Adipocyte (in vitro differentiated cells): ENCODE data around the gene NECTIN3.

Experiments used
- DNase-seq: peaks from one replicate; pipeline ENCODE4 v3.0.0-alpha.2; 2015; ENCODE audit warnings: low read depth
- H3K27me3 ChIP-seq: replicated peaks from 2 replicates; pipeline ENCODE4 v1.7.0; 2013; ENCODE audit warnings: mild to moderate bottlenecking, low read length, moderate library complexity; ENCODE audit not compliant: control insufficient read depth, insufficient read depth
- H3K36me3 ChIP-seq: 2 replicates; pipeline ENCODE4 v1.7.0; 2013; ENCODE audit warnings: low read length, mild to moderate bottlenecking, moderate library complexity; ENCODE audit not compliant: control insufficient read depth, insufficient read depth, severe bottlenecking
- H3K4me1 ChIP-seq: 2 replicates; pipeline ENCODE4 v1.7.0; 2013; ENCODE audit warnings: mild to moderate bottlenecking, low read length, moderate library complexity; ENCODE audit not compliant: control insufficient read depth, insufficient read depth
- H3K4me3 ChIP-seq: 2 replicates; pipeline ENCODE4 v1.7.0; 2013; ENCODE audit warnings: mild to moderate bottlenecking, low read length, moderate library complexity
- H3K9ac ChIP-seq: 2 replicates; pipeline ENCODE4 v1.7.0; 2013; ENCODE audit warnings: mild to moderate bottlenecking, low read length, moderate library complexity
- H3K9me3 ChIP-seq: 2 replicates; pipeline ENCODE4 v1.7.0; 2013; ENCODE audit warnings: mild to moderate bottlenecking, low read length, moderate library complexity; ENCODE audit not compliant: control insufficient read depth

Gene NECTIN3

GRCh38 chr3:111051354-111051753, 20.3 kb upstream of the NECTIN3 start:
- Histone ChIP-seq H3K9me3 (no peaks in the 10 kb centered on the region), H3K36me3 (no peaks in the 10 kb centered on the region), H3K4me1 (no peaks in the 10 kb centered on the region), H3K4me3 (no peak overlapping the region), H3K27me3 (no peaks in the 10 kb centered on the region), H3K9ac (no peak overlapping the region)
- DNase-seq: no peak

- Histone ChIP-seq H3K27me3 (no peaks in the 10 kb centered on the region), H3K4me1 (peaks cover 17% of the 10 kb centered on the region), H3K9ac (no peak overlapping the region), H3K4me3 (no peak overlapping the region), H3K36me3 (no peaks in the 10 kb centered on the region), H3K9me3 (no peaks in the 10 kb centered on the region)
- DNase-seq: no peak
Measured at GRCh38 chr3:111068574-111068973, 3.0 kb upstream of the NECTIN3 start.

- Histone ChIP-seq H3K27me3 (no peaks in the 10 kb centered on the region), H3K36me3 (no peaks in the 10 kb centered on the region), H3K9me3 (no peaks in the 10 kb centered on the region), H3K4me3 (peak overlapping the region; percentile 94), H3K9ac (peak overlapping the region; percentile 92), H3K4me1 (peaks cover 24% of the 10 kb centered on the region)
- peak; percentile 51 for DNase-seq
Measured at GRCh38 chr3:111069974-111070771, 1.4 kb upstream of the NECTIN3 start.

GRCh38 chr3:111070772-111071256, 802 bp upstream of the NECTIN3 start:
- no peaks in the 10 kb centered on the region for H3K9me3 ChIP-seq
- peaks cover 24% of the 10 kb centered on the region for H3K4me1 ChIP-seq
- no peaks in the 10 kb centered on the region for H3K36me3 ChIP-seq
- peak overlapping the region; percentile 94 for H3K4me3 ChIP-seq
- H3K9ac ChIP-seq: peak overlapping the region; percentile 92
- no peaks in the 10 kb centered on the region for H3K27me3 ChIP-seq
- peak; percentile 70 for DNase-seq

DNA sequence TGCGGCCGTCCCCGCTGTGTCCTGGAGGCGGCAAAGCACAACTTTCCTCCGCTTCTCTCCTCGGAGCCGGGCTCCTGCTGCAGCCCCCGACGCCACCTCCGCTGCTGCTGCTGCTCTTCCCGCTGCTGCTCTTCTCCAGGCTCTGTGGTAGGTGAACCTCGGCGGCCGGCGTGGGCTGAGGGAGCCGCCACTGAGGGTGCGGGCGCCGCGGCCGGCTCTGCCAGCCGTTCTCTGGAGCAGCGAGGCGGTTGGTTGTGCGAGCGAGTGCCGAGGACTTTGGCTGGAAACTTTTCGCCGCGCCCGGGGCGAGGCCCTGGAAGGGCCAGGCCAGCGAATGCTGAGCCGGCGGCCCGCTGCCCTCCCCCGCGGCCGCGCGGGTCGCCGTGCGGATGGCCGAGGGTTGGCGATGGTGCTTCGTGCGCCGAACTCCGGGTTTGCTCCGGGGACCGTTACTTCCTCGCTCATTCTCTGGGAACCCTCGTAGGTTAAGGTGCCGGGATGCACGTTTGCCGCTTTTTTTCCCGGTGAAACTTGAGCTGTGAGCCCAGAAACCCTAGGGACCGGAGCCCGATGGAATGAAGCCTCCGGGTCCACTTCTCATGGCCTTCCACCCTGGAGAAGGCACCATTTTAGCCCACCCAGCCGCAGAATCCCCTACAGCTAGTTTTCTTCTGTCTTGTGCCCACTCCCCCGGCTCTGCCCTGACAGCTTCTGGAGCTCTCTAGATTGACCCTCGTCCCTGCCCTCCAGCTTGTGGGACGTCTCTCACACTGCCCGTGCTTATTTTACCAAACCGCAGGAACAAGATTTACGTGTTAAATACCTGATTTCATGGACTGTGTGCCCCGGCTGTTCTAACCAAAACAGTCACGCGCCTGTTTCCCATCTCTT, 660 bp downstream of the NECTIN3 start:
- Histone ChIP-seq H3K9ac (peak overlapping the region; percentile 87), H3K9me3 (no peaks in the 10 kb centered on the region), H3K4me1 (peaks cover 24% of the 10 kb centered on the region), H3K36me3 (no peaks in the 10 kb centered on the region), H3K4me3 (peak overlapping the region; percentile 94), H3K27me3 (no peaks in the 10 kb centered on the region)
- peak; percentile 71 for DNase-seq

DNA sequence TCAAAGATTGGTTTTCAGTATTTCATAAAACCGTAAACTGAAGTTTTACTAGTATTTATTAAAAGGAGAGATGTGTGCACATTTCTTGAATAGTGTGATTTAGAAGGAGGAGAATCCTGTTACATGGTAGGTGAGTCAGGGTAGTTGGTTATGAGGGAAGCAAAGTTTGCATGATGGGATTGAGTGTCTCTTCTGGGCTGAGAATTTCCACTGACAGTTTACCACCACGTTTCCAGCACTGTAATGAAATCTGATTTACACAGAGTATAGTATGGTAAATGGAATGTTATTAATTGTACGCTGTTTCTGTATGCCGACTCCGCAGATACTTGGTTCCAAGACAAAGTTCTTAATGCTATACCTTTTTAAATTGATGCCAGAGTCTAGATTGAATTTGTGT, 1.6 kb downstream of the NECTIN3 start:
- peak; percentile 62 for DNase-seq
- peak overlapping the region; percentile 87 for H3K9ac ChIP-seq
- no peaks in the 10 kb centered on the region for H3K36me3 ChIP-seq
- no peaks in the 10 kb centered on the region for H3K27me3 ChIP-seq
- peak overlapping the region; percentile 94 for H3K4me3 ChIP-seq
- H3K4me1 ChIP-seq: peaks cover 24% of the 10 kb centered on the region
- H3K9me3 ChIP-seq: no peaks in the 10 kb centered on the region

GRCh38 chr3:111076732-111077131, 5.1 kb downstream of the NECTIN3 start:
- H3K36me3 ChIP-seq: no peaks in the 10 kb centered on the region
- H3K4me3 ChIP-seq: no peak overlapping the region
- H3K9ac ChIP-seq: no peak overlapping the region
- H3K9me3 ChIP-seq: no peaks in the 10 kb centered on the region
- peaks cover 29% of the 10 kb centered on the region for H3K4me1 ChIP-seq
- DNase-seq: no peak
- H3K27me3 ChIP-seq: no peaks in the 10 kb centered on the region

GRCh38 chr3:111077369-111077768, 5.8 kb downstream of the NECTIN3 start:
- H3K9me3 ChIP-seq: no peaks in the 10 kb centered on the region
- H3K27me3 ChIP-seq: no peaks in the 10 kb centered on the region
- DNase-seq: no peak
- no peaks in the 10 kb centered on the region for H3K36me3 ChIP-seq
- H3K4me1 ChIP-seq: peaks cover 29% of the 10 kb centered on the region
- no peak overlapping the region for H3K4me3 ChIP-seq
- H3K9ac ChIP-seq: no peak overlapping the region

- H3K4me1 ChIP-seq: peaks cover 23% of the 10 kb centered on the region
- H3K4me3 ChIP-seq: no peak overlapping the region
- H3K27me3 ChIP-seq: no peaks in the 10 kb centered on the region
- no peaks in the 10 kb centered on the region for H3K36me3 ChIP-seq
- DNase-seq: peak; percentile 81
- H3K9me3 ChIP-seq: no peaks in the 10 kb centered on the region
- H3K9ac ChIP-seq: no peak overlapping the region
Measured at GRCh38 chr3:111080413-111080812, 8.8 kb downstream of the NECTIN3 start.

DNA sequence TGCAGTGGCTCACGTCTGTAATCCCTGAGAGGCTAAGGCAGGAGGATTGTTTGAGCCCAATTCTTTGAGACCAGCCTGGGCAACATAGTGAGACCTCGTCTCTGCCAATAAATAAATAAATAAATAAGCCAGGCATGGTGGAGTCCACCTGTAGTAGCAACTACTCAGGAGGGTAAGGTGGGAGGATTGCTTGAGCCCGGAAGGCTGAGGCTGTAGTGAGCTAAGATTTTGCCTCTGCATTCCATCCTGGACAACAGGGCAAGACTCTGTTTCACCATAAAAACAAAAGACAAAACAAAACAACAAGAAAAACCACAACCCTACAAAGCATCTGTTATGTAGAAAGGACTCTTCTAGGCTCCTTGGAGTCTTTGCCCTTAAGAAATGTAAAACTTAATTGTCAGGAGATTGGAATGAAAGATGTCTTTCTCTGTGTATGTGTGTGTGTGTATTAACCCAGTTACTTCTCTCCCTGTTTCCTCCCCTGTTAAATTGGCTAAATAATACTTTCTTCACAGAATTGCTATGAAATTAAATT, 9.5 kb downstream of the NECTIN3 start:
- H3K9me3 ChIP-seq: no peaks in the 10 kb centered on the region
- peak; percentile 70 for DNase-seq
- no peak overlapping the region for H3K4me3 ChIP-seq
- H3K36me3 ChIP-seq: no peaks in the 10 kb centered on the region
- H3K4me1 ChIP-seq: peaks cover 27% of the 10 kb centered on the region
- H3K9ac ChIP-seq: no peak overlapping the region
- no peaks in the 10 kb centered on the region for H3K27me3 ChIP-seq

DNA sequence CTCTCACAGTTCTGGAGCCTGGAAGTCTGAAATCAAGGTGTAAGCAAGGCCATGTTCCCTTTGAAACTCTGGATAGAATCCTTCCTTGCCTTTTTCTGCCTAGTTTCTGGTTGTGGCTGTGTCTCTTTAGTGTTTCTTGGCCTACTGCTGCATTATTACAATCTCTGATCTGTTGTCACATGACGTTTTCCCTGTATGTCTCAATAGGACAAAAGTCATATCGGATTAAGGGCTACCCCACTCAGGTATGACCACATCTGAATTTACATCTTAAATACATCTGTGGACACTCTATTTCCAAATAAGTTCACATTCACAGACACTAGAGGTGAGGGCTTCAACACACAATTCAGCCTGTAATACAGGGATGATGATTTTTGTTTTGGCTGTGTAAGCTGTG, 13.3 kb downstream of the NECTIN3 start:
- no peak for DNase-seq
- H3K9me3 ChIP-seq: no peaks in the 10 kb centered on the region
- no peaks in the 10 kb centered on the region for H3K27me3 ChIP-seq
- H3K36me3 ChIP-seq: no peaks in the 10 kb centered on the region
- H3K9ac ChIP-seq: no peak overlapping the region
- peaks cover 38% of the 10 kb centered on the region for H3K4me1 ChIP-seq
- no peak overlapping the region for H3K4me3 ChIP-seq
